Measurements from ENCODE around the gene CCDC184.

DNA sequence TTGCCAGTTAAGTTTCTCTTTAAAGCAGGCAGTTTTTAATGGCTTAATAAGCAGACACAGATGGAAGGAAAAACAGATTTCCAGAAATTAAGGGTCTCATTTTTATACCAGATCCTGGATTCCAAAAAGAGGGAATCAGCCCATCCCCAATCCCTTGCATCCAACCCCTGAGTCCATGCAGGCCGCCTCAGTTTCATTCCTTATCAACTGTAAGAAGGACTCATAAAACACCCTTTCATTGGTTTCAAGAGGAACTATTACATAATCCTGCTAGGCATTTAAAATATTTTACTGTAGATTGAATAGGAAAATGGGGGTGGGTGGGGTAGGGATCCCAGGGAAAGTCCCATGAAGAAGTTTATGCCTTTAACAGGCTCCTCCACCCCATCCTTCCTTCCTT, 9.4 kb downstream of the CCDC184 start:
- TF ChIP-seq, protein P1, sequence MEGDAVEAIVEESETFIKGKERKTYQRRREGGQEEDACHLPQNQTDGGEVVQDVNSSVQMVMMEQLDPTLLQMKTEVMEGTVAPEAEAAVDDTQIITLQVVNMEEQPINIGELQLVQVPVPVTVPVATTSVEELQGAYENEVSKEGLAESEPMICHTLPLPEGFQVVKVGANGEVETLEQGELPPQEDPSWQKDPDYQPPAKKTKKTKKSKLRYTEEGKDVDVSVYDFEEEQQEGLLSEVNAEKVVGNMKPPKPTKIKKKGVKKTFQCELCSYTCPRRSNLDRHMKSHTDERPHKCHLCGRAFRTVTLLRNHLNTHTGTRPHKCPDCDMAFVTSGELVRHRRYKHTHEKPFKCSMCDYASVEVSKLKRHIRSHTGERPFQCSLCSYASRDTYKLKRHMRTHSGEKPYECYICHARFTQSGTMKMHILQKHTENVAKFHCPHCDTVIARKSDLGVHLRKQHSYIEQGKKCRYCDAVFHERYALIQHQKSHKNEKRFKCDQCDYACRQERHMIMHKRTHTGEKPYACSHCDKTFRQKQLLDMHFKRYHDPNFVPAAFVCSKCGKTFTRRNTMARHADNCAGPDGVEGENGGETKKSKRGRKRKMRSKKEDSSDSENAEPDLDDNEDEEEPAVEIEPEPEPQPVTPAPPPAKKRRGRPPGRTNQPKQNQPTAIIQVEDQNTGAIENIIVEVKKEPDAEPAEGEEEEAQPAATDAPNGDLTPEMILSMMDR (conservative IDR thresholded peaks at IDR 0.05), result no peak
- TF ChIP-seq EZH2 (IDR thresholded peaks at IDR 0.05; ENCODE audit: low read depth), result no peak

Measured in PC-9 (cell line).